Fibroblast of villous mesenchyme (primary cell): ENCODE measurements around the gene USE1. TPM values are rescaled to one million over a fixed set of nuclear protein-coding genes. Genes with fewer than 3 reads are reported as not detected.

Source experiments
- DNase-seq: peaks from one replicate; pipeline ENCODE4 v3.0.0-alpha.2; 2010; ENCODE audit warnings: low read depth
- H3K4me3 ChIP-seq: 2 replicates; pipeline ENCODE4 v1.5.1; 2011; ENCODE audit warnings: low read depth, mild to moderate bottlenecking, low read length
- CTCF ChIP-seq: IDR thresholded peaks from 2 replicates; pipeline ENCODE4 v1.5.1; 2012; ENCODE audit warnings: low read depth, mild to moderate bottlenecking, low read length; ENCODE audit not compliant: insufficient read depth
- total RNA-seq: library from RNA; depleted of rRNA; stranded (reverse); fragments of >200 nt; gene quantifications from 2 replicates; pipeline ENCODE4 v1.2.3, GENCODE V29; 2012

The USE1 gene
- total RNA-seq, 1 donor, result 18.1 TPM

GRCh38 chr19:17242431-17243208, 27.5 kb downstream of the USE1 start:
- no peak for TF ChIP-seq CTCF
- H3K4me3 ChIP-seq, result peak overlapping the region; percentile 96
- DNase-seq, result no peak

GRCh38 chr19:17243211-17243829, 28.2 kb downstream of the USE1 start:
- TF ChIP-seq CTCF, result no peak
- no peak for DNase-seq

GRCh38 chr19:17243830-17244617, 28.9 kb downstream of the USE1 start:
- no peak for DNase-seq
- peak overlapping the region; percentile 96 for H3K4me3 ChIP-seq

More at GRCh38 chr19:17243211-17243829, 28.2 kb downstream of the USE1 start:
- peak overlapping the region; percentile 96 for H3K4me3 ChIP-seq

GRCh38 chr19:17244618-17245534, 29.7 kb downstream of the USE1 start:
- no peak for DNase-seq
- H3K4me3 ChIP-seq, result peak overlapping the region; percentile 96
- no peak for TF ChIP-seq CTCF

More at GRCh38 chr19:17243830-17244617, 28.9 kb downstream of the USE1 start:
- TF ChIP-seq CTCF, result no peak

- TF ChIP-seq CTCF, result no peak
- no peak for DNase-seq
These were observed 30.4 kb downstream of the USE1 start, which contains the start of gene NR2F6 for GRCh38 chr19:17245535-17245984. NR2F6 (minus strand) TSS chr19:17245919; CDS start chr19:17245220, 699 bp downstream.

More at GRCh38 chr19:17245535-17245984, 30.4 kb downstream of the USE1 start, which contains the start of gene NR2F6:
- peak within 1 kb of the TSS; percentile 96 for H3K4me3 ChIP-seq
